ENCODE measurements around the gene TRIB2. TPM values are rescaled to one million over a fixed set of nuclear protein-coding genes. Genes with fewer than 3 reads are reported as not detected.

Gene TRIB2
- total and polyA plus RNA-seq, 8 donors: 4.0 to 66.9 (median 16.1) TPM

- H3K27me3 ChIP-seq: no peaks in the 10 kb centered on the region
- no peak overlapping the region for H3K27ac ChIP-seq
- WGBS, 2 donors: 89 to 91% methylated on average over 11 of the region's 11 CpGs
- H3K9me3 ChIP-seq: no peaks in the 10 kb centered on the region
- peaks cover 3 to 8% (median 5%) of the 10 kb centered on the region in 3 donors for H3K4me1 ChIP-seq
- ATAC-seq: no peak
- H3K36me3 ChIP-seq: peaks cover 0 to 2% (median 0%) of the 10 kb centered on the region in 3 donors
- TF ChIP-seq, protein P1, sequence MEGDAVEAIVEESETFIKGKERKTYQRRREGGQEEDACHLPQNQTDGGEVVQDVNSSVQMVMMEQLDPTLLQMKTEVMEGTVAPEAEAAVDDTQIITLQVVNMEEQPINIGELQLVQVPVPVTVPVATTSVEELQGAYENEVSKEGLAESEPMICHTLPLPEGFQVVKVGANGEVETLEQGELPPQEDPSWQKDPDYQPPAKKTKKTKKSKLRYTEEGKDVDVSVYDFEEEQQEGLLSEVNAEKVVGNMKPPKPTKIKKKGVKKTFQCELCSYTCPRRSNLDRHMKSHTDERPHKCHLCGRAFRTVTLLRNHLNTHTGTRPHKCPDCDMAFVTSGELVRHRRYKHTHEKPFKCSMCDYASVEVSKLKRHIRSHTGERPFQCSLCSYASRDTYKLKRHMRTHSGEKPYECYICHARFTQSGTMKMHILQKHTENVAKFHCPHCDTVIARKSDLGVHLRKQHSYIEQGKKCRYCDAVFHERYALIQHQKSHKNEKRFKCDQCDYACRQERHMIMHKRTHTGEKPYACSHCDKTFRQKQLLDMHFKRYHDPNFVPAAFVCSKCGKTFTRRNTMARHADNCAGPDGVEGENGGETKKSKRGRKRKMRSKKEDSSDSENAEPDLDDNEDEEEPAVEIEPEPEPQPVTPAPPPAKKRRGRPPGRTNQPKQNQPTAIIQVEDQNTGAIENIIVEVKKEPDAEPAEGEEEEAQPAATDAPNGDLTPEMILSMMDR (IDR thresholded peaks at IDR 0.05): no peak
- intact Hi-C loops (cut with DNase I): loop anchor here in 1 of 3 donors (10.0 kb wide), 1 partner anchor 197 kb away; no protein-coding TSS in a partner anchor
- no peak for FAIRE-seq
- H3K4me3 ChIP-seq: no peak overlapping the region
- no peak for DNase-seq
Measured at GRCh38 chr2:12737738-12738485, 21.2 kb downstream of the TRIB2 start.

GRCh38 chr2:12739721-12740254 is 23.1 kb downstream of the TRIB2 start:
- Histone ChIP-seq H3K27ac (no peak overlapping the region), H3K36me3 (peaks cover 0 to 2% (median 0%) of the 10 kb centered on the region in 3 donors), H3K4me1 (no peaks in the 10 kb centered on the region), H3K27me3 (no peaks in the 10 kb centered on the region), H3K9me3 (no peaks in the 10 kb centered on the region), H3K4me3 (no peak overlapping the region)
- ATAC-seq (no peak), DNase-seq (no peak), FAIRE-seq (no peak)
- TF ChIP-seq, protein P1 (IDR thresholded peaks at IDR 0.05): no peak
- 91 to 94% methylated on average over 9 of the region's 9 CpGs for WGBS, 2 donors
- intact Hi-C loops (cut with DNase I): loop anchor here in 1 of 3 donors (10.0 kb wide), 1 partner anchor 195 kb away; no protein-coding TSS in a partner anchor

DNA sequence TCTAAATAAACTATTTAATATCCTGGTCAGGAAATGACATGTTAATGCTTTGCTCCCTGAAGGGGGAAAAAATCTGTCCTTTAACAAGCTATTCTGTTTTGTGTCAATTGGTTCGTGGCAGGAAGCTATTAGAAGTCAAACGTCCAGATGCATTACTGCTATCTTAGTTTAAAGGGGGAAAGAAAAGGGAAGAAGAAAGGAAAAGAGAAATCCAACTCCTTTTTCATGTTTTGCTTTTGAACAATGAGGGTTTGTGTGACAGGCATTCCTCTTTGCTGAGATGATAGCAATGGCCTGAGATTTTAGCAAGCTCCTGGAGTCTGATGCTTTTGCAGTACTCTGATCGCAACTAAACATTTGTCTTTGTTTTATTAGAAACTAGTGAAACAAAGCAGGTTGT is 24.6 kb downstream of the TRIB2 start:
- Histone ChIP-seq H3K27ac (no peak overlapping the region), H3K27me3 (no peaks in the 10 kb centered on the region), H3K9me3 (no peaks in the 10 kb centered on the region), H3K4me3 (no peak overlapping the region), H3K36me3 (peaks cover 0 to 2% (median 0%) of the 10 kb centered on the region in 3 donors), H3K4me1 (no peaks in the 10 kb centered on the region)
- WGBS, 2 donors: 62 to 67% methylated on average over 3 of the region's 3 CpGs
- intact Hi-C loops (cut with DNase I): no loop called here
- no peak for ATAC-seq
- no peak for DNase-seq
- no peak for FAIRE-seq
- TF ChIP-seq, protein P1 (IDR thresholded peaks at IDR 0.05): no peak

- H3K27ac ChIP-seq: no peak overlapping the region
- H3K9me3 ChIP-seq: no peaks in the 10 kb centered on the region
- ATAC-seq (no peak), FAIRE-seq (no peak), DNase-seq (no peak)
- peaks cover 0 to 2% (median 0%) of the 10 kb centered on the region in 3 donors for H3K36me3 ChIP-seq
- no peaks in the 10 kb centered on the region for H3K4me1 ChIP-seq
- H3K27me3 ChIP-seq: no peaks in the 10 kb centered on the region
- TF ChIP-seq, protein P1 (IDR thresholded peaks at IDR 0.05): no peak
- 94 to 95% methylated on average over 3 of the region's 3 CpGs for WGBS, 2 donors
- intact Hi-C loops (cut with DNase I): no loop called here
- H3K4me3 ChIP-seq: no peak overlapping the region
Measured at GRCh38 chr2:12742891-12743290, 26.2 kb downstream of the TRIB2 start.

All from pancreas (tissue), 10 donors.